HepG2 (cell line): ENCODE data around the gene ZSCAN21.

Experiments
- FOXK2 ChIP-seq: fragments of 450-650 bp; IDR thresholded peaks from 2 replicates; pipeline ENCODE4 v1.6.1; 2016
- HHEX ChIP-seq: IDR thresholded peaks from 2 replicates; pipeline ENCODE4 v1.6.1; 2016; ENCODE audit warnings: control low read depth
- JDP2 ChIP-seq: sonication (generic); formaldehyde crosslinking; IDR thresholded peaks from 2 replicates; pipeline ENCODE4 v1.8.1; 2022; ENCODE audit warnings: missing genetic modification reagents, borderline replicate concordance
- JUNB ChIP-seq: sonication (generic); formaldehyde crosslinking; IDR thresholded peaks from 2 replicates; pipeline ENCODE4 v1.8.0; 2022; ENCODE audit warnings: missing genetic modification reagents, mild to moderate bottlenecking, borderline replicate concordance
- NR1H2 ChIP-seq: sonication (generic); formaldehyde crosslinking; IDR thresholded peaks from 2 replicates; pipeline ENCODE4 v1.8.1; 2022; ENCODE audit warnings: low read depth, missing genetic modification reagents, borderline replicate concordance
- POLR2A ChIP-seq, 2 experiments: IDR thresholded peaks; 2 replicates each; pipeline ENCODE4 v1.6.1; 2011; ENCODE audit warnings: low read depth in 2 of 2, low read length in 2 of 2, mild to moderate bottlenecking in 1 of 2, moderate library complexity in 1 of 2; ENCODE audit not compliant: insufficient read depth in 1 of 2
- TOE1 ChIP-seq: sonication (generic); formaldehyde crosslinking; IDR thresholded peaks from 2 replicates; pipeline ENCODE4 v1.4.0; 2020; ENCODE audit warnings: mild to moderate bottlenecking, missing genetic modification reagents
- ZFP36L1 ChIP-seq: sonication (generic); formaldehyde crosslinking; IDR thresholded peaks from 2 replicates; pipeline ENCODE4 v1.8.0; 2022; ENCODE audit warnings: mild to moderate bottlenecking, missing genetic modification reagents, moderate library complexity
- ZFY ChIP-seq: sonication (generic); formaldehyde crosslinking; IDR thresholded peaks from 2 replicates; pipeline ENCODE4 v1.4.0; 2020; ENCODE audit warnings: missing genetic modification reagents

DNA sequence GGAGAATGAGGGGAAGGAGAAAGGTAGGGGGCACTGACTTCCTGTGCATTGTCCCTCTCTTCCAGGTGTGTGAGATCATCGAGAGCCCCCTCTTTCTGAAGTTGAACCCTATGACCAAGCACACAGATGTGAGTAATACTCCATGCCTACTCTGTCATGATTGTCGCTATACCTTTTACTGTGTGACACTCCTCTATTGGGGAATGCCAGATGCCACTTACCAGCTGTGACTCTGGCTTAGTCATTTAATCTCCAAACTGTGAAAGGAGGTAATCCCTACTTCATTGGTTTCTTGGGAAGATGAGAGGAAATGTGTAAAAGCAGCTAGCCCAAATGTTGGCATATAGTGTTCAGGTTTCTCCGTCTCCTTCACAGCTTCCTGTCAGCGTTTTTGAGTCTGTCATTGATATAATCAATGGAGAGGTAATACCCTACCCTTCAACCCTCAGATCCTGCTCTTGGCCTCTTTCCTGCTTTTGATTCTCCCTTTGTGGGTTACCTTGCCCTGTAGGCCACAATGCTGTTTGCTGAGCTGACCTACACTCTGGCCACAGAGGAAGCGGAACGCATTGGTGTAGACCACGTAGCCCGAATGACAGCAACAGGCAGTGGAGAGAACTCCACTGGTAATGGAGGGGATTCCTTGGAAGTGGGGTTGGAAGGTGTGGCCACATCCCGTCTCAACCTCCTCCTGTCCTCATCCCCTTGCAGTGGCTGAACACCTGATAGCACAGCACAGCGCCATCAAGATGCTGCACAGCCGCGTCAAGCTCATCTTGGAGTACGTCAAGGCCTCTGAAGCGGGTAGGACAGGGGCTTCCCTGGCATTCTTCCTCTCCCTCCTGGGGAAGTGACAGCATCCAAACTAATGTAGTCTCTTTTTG is 41.2 kb downstream of the ZSCAN21 start:
- TF ChIP-seq ZFY (no peak), FOXK2 (no peak), POLR2A (IDR thresholded peaks at IDR 0.05; ENCODE audit: insufficient read depth in 1 of 2, low read depth in 2 of 2, low read length in 2 of 2) (peak in 1 of 2 experiments; percentile 10; a peak in 2 of 4 replicates), NR1H2 (CRISPR knock-in tag) (no peak), JDP2 (CRISPR knock-in tag) (no peak), HHEX (CRISPR knock-in tag) (no peak), ZFP36L1 (CRISPR knock-in tag) (no peak), JUNB (no peak), TOE1 (CRISPR knock-in tag) (no peak)
